SK-N-SH treated with all-trans-retinoic acid at 6 μM for 48 hours (cell line): ENCODE measurements around the gene PDCL3.

Experiments
- ATAC-seq: fragments of 200-7000 bp; cut with Tn5 transposase; 3 replicates; pipeline ENCODE4 v1.9.1; 2020; ENCODE audit warnings: mild to moderate bottlenecking, moderate library complexity
- BACH2 ChIP-seq: fragments of 250-450 bp; sonication (Bioruptor Pico); IDR thresholded peaks from 2 replicates; pipeline ENCODE4 v1.9.0; 2021; ENCODE audit warnings: mild to moderate bottlenecking, borderline replicate concordance
- CSDC2 ChIP-seq: fragments of 250-450 bp; sonication (Bioruptor Pico); IDR thresholded peaks from 2 replicates; pipeline ENCODE4 v1.5.0; 2020; ENCODE audit warnings: mild to moderate bottlenecking, moderate library complexity
- ESRRG ChIP-seq: fragments of 250-450 bp; sonication (Bioruptor Pico); IDR thresholded peaks from 2 replicates; pipeline ENCODE4 v1.6.1; 2021; ENCODE audit warnings: mild to moderate bottlenecking
- GLIS3 ChIP-seq: fragments of 250-450 bp; sonication (Bioruptor Pico); IDR thresholded peaks from 2 replicates; pipeline ENCODE4 v1.5.0; 2020; ENCODE audit warnings: mild to moderate bottlenecking, moderate library complexity
- ISL1 ChIP-seq: fragments of 250-450 bp; sonication (Bioruptor Pico); IDR thresholded peaks from 2 replicates; pipeline ENCODE4 v2.1.2; 2022; ENCODE audit warnings: mild to moderate bottlenecking, moderate library complexity
- OSR1 ChIP-seq: fragments of 250-450 bp; sonication (Bioruptor Pico); IDR thresholded peaks from 2 replicates; pipeline ENCODE4 v1.8.0; 2022; ENCODE audit warnings: moderate library complexity, mild to moderate bottlenecking, inconsistent platforms
- POU6F1 ChIP-seq: fragments of 250-450 bp; sonication (Bioruptor Pico); IDR thresholded peaks from 2 replicates; pipeline ENCODE4 v1.8.0; 2021; ENCODE audit warnings: low read depth, mild to moderate bottlenecking, moderate library complexity, borderline replicate concordance
- PPARA ChIP-seq: fragments of 250-450 bp; sonication (Bioruptor Pico); IDR thresholded peaks from 2 replicates; pipeline ENCODE4 v1.5.0; 2020; ENCODE audit warnings: mild to moderate bottlenecking, borderline replicate concordance
- RARB ChIP-seq: fragments of 250-450 bp; sonication (Bioruptor Pico); IDR thresholded peaks from 2 replicates; pipeline ENCODE4 v1.8.0; 2021; ENCODE audit warnings: mild to moderate bottlenecking, moderate library complexity
- SNAI2 ChIP-seq: fragments of 250-450 bp; sonication (Bioruptor Pico); IDR thresholded peaks from 2 replicates; pipeline ENCODE4 v1.5.0; 2020; ENCODE audit warnings: mild to moderate bottlenecking, moderate library complexity
- TCF4 ChIP-seq: fragments of 250-450 bp; sonication (Bioruptor Pico); IDR thresholded peaks from 2 replicates; pipeline ENCODE4 v1.8.0; 2021; ENCODE audit warnings: mild to moderate bottlenecking, moderate library complexity, borderline replicate concordance
- TOX ChIP-seq: fragments of 250-450 bp; sonication (Bioruptor Pico); IDR thresholded peaks from 2 replicates; pipeline ENCODE4 v1.8.0; 2021; ENCODE audit warnings: mild to moderate bottlenecking, moderate library complexity, borderline replicate concordance
- TSHZ2 ChIP-seq: fragments of 250-450 bp; sonication (Bioruptor Pico); IDR thresholded peaks from 2 replicates; pipeline ENCODE4 v1.5.0; 2020; ENCODE audit warnings: mild to moderate bottlenecking, moderate library complexity
- ZC3H10 ChIP-seq: fragments of 250-450 bp; sonication (Bioruptor Pico); IDR thresholded peaks from 2 replicates; pipeline ENCODE4 v1.5.1; 2021; ENCODE audit warnings: mild to moderate bottlenecking, moderate library complexity
- ZFP3 ChIP-seq: fragments of 250-450 bp; sonication (Bioruptor Pico); IDR thresholded peaks from 2 replicates; pipeline ENCODE4 v1.5.0; 2020; ENCODE audit warnings: mild to moderate bottlenecking, moderate library complexity
- ZFP30 ChIP-seq: fragments of 450-650 bp; formaldehyde crosslinking; IDR thresholded peaks from 2 replicates; pipeline ENCODE4 v1.5.0; 2022; ENCODE audit warnings: mild to moderate bottlenecking, moderate library complexity
- ZNF565 ChIP-seq: fragments of 450-650 bp; formaldehyde crosslinking; conservative IDR thresholded peaks from 2 replicates; pipeline ENCODE4 v1.5.0; 2020; ENCODE audit warnings: low read depth, mild to moderate bottlenecking, moderate library complexity
- ZNF70 ChIP-seq: fragments of 450-650 bp; formaldehyde crosslinking; IDR thresholded peaks from 2 replicates; pipeline ENCODE4 v1.5.0; 2020; ENCODE audit warnings: mild to moderate bottlenecking, moderate library complexity
- ZNF8 ChIP-seq: fragments of 450-650 bp; formaldehyde crosslinking; IDR thresholded peaks from 2 replicates; pipeline ENCODE4 v1.5.0; 2020; ENCODE audit warnings: mild to moderate bottlenecking, moderate library complexity
- TF ChIP-seq, protein P1 (sequence below): fragments of 250-450 bp; sonication (Bioruptor Pico); IDR thresholded peaks from 2 replicates; pipeline ENCODE4 v1.5.1; 2021; ENCODE audit warnings: mild to moderate bottlenecking, moderate library complexity
- TF ChIP-seq, protein P2 (sequence below): fragments of 250-450 bp; sonication (Bioruptor Pico); IDR thresholded peaks from 2 replicates; pipeline ENCODE4 v1.5.1; 2020; ENCODE audit warnings: low read depth, mild to moderate bottlenecking, moderate library complexity
- TF ChIP-seq, protein P3 (sequence below): fragments of 250-450 bp; sonication (Bioruptor Pico); IDR thresholded peaks from 2 replicates; pipeline ENCODE4 v1.8.0; 2020; ENCODE audit warnings: mild to moderate bottlenecking, moderate library complexity, borderline replicate concordance

The PDCL3 gene

DNA sequence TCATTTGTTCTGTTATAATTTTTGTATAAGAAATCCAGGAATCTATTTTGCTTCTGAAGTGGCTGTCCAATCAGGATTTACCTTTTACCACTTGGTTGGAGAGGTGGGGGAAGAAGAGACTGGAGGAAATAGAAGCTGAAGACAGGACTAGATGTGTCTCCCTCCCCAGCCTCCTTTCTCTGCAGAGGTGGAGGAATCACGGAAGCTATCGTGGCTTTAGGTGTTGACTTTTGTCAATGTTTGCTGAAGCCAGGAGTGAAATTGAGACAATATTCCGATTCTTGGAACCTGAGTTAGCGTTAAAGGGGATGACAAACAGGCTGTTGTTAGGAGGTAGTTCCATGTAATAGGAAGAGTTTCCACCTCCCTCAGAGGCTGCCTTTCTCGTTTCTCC is 43.5 kb downstream of the PDCL3 start (continued):
- TF ChIP-seq PPARA (CRISPR knock-in tag) (no peak), ISL1 (CRISPR knock-in tag) (no peak), GLIS3 (no peak)

GRCh38 chr2:100606726-100607343 is 44.0 kb downstream of the PDCL3 start:
- TF ChIP-seq ZNF8 (CRISPR knock-in tag) (no peak), GLIS3 (no peak), ZFP30 (no peak), ZNF565 (CRISPR knock-in tag) (no peak), SNAI2 (CRISPR knock-in tag) (no peak), POU6F1 (no peak), ISL1 (CRISPR knock-in tag) (no peak), TSHZ2 (CRISPR knock-in tag) (no peak), BACH2 (CRISPR knock-in tag) (no peak), OSR1 (CRISPR knock-in tag) (no peak), TOX (CRISPR knock-in tag) (no peak), ZNF70 (CRISPR knock-in tag) (no peak)
- TF ChIP-seq, protein P1, sequence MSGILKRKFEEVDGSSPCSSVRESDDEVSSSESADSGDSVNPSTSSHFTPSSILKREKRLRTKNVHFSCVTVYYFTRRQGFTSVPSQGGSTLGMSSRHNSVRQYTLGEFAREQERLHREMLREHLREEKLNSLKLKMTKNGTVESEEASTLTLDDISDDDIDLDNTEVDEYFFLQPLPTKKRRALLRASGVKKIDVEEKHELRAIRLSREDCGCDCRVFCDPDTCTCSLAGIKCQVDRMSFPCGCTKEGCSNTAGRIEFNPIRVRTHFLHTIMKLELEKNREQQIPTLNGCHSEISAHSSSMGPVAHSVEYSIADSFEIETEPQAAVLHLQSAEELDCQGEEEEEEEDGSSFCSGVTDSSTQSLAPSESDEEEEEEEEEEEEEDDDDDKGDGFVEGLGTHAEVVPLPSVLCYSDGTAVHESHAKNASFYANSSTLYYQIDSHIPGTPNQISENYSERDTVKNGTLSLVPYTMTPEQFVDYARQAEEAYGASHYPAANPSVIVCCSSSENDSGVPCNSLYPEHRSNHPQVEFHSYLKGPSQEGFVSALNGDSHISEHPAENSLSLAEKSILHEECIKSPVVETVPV, result no peak
- TF ChIP-seq, protein P2, sequence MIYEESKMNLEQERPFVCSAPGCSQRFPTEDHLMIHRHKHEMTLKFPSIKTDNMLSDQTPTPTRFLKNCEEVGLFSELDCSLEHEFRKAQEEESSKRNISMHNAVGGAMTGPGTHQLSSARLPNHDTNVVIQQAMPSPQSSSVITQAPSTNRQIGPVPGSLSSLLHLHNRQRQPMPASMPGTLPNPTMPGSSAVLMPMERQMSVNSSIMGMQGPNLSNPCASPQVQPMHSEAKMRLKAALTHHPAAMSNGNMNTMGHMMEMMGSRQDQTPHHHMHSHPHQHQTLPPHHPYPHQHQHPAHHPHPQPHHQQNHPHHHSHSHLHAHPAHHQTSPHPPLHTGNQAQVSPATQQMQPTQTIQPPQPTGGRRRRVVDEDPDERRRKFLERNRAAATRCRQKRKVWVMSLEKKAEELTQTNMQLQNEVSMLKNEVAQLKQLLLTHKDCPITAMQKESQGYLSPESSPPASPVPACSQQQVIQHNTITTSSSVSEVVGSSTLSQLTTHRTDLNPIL (CRISPR knock-in tag), result no peak
- ATAC-seq, result peak; percentile 47

GRCh38 chr2:100610381-100610831 is 47.6 kb downstream of the PDCL3 start:
- peak; percentile 97 for ATAC-seq

GRCh38 chr2:100611079-100612029 is 48.6 kb downstream of the PDCL3 start:
- no peak for ATAC-seq
- TF ChIP-seq PPARA (CRISPR knock-in tag), result no peak
- TF ChIP-seq, protein P3, sequence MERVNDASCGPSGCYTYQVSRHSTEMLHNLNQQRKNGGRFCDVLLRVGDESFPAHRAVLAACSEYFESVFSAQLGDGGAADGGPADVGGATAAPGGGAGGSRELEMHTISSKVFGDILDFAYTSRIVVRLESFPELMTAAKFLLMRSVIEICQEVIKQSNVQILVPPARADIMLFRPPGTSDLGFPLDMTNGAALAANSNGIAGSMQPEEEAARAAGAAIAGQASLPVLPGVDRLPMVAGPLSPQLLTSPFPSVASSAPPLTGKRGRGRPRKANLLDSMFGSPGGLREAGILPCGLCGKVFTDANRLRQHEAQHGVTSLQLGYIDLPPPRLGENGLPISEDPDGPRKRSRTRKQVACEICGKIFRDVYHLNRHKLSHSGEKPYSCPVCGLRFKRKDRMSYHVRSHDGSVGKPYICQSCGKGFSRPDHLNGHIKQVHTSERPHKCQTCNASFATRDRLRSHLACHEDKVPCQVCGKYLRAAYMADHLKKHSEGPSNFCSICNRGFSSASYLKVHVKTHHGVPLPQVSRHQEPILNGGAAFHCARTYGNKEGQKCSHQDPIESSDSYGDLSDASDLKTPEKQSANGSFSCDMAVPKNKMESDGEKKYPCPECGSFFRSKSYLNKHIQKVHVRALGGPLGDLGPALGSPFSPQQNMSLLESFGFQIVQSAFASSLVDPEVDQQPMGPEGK (CRISPR knock-in tag), result no peak
- TF ChIP-seq TOX (CRISPR knock-in tag), result no peak
- TF ChIP-seq, protein P1, result no peak
- TF ChIP-seq TCF4 (CRISPR knock-in tag), result no peak
- TF ChIP-seq ISL1 (CRISPR knock-in tag), result no peak
- no peak for TF ChIP-seq ZNF8 (CRISPR knock-in tag)
- no peak for TF ChIP-seq CSDC2 (CRISPR knock-in tag)
- no peak for TF ChIP-seq ZC3H10 (CRISPR knock-in tag)
- no peak for TF ChIP-seq RARB
- no peak for TF ChIP-seq ZNF70 (CRISPR knock-in tag)
- TF ChIP-seq ESRRG (CRISPR knock-in tag), result no peak
- no peak for TF ChIP-seq ZFP3 (CRISPR knock-in tag)
- no peak for TF ChIP-seq GLIS3
- TF ChIP-seq ZNF565 (CRISPR knock-in tag), result no peak
- no peak for TF ChIP-seq OSR1 (CRISPR knock-in tag)
- TF ChIP-seq SNAI2 (CRISPR knock-in tag), result no peak

More at GRCh38 chr2:100610381-100610831, 47.6 kb downstream of the PDCL3 start:
- TF ChIP-seq ZNF8 (CRISPR knock-in tag), result no peak
- TF ChIP-seq TCF4 (CRISPR knock-in tag), result no peak
- no peak for TF ChIP-seq OSR1 (CRISPR knock-in tag)
- no peak for TF ChIP-seq TOX (CRISPR knock-in tag)
